SIG-M5 treated with dmso at 0.1 percent for 504 hours (cell line): ENCODE results near the gene SLITRK2.

Source experiments
- DNase-seq: peaks from one replicate; lab custom pipeline; 2025; ENCODE audit not compliant: unreplicated experiment; lab: John Stamatoyannopoulos, UW

Gene SLITRK2

GRCh38 chrX:145817331-145818185 lies at the start of gene SLITRK2:
TSS of gene SLITRK2 (plus strand) at chrX:145817829. CDS start at chrX:145822426, 4,597 bp downstream.
- no peak for DNase-seq

GRCh38 chrX:145773006-145773405 lies 44.6 kb upstream of the SLITRK2 start:
- no peak for DNase-seq

- DNase-seq = no peak
Observed at GRCh38 chrX:145792281-145792680, 25.3 kb upstream of the SLITRK2 start.

- DNase-seq = no peak
Observed at GRCh38 chrX:145803508-145803907, 14.1 kb upstream of the SLITRK2 start.

- no peak for DNase-seq
Observed at GRCh38 chrX:145813081-145813480, 4.5 kb upstream of the SLITRK2 start.

- no peak for DNase-seq
Observed at GRCh38 chrX:145816601-145817315, 871 bp upstream of the SLITRK2 start.

GRCh38 chrX:145818186-145819113 lies 821 bp downstream of the SLITRK2 start:
- DNase-seq = no peak

- no peak for DNase-seq
Observed at GRCh38 chrX:145820825-145821224, 3.2 kb downstream of the SLITRK2 start.

GRCh38 chrX:145821291-145821897 lies 3.8 kb downstream of the SLITRK2 start:
- no peak for DNase-seq

- no peak for DNase-seq
Observed at GRCh38 chrX:145821898-145822571, 4.4 kb downstream of the SLITRK2 start.

GRCh38 chrX:145823132-145823531 lies 5.5 kb downstream of the SLITRK2 start:
- DNase-seq = no peak

- no peak for DNase-seq
Observed at GRCh38 chrX:145825896-145826295, 8.3 kb downstream of the SLITRK2 start.

- DNase-seq = no peak
Observed at GRCh38 chrX:145826466-145826865, 8.8 kb downstream of the SLITRK2 start.

GRCh38 chrX:145832796-145833195 lies 15.2 kb downstream of the SLITRK2 start:
- DNase-seq = no peak

- DNase-seq = no peak
Observed at GRCh38 chrX:145840531-145840930, 22.9 kb downstream of the SLITRK2 start.

- no peak for DNase-seq
Observed at GRCh38 chrX:145843146-145843904, 25.7 kb downstream of the SLITRK2 start.

GRCh38 chrX:145844886-145845285 lies 27.3 kb downstream of the SLITRK2 start:
- DNase-seq = no peak

- no peak for DNase-seq
Observed at GRCh38 chrX:145848448-145848847, 30.8 kb downstream of the SLITRK2 start.

- DNase-seq = no peak
Observed at GRCh38 chrX:145848857-145849256, 31.2 kb downstream of the SLITRK2 start.
